GM12891 (cell line): Measurements from ENCODE around the gene CTNNA1.

Experiments
- POLR2A ChIP-seq: IDR thresholded peaks from 2 replicates; pipeline ENCODE4 v1.6.1; 2011; ENCODE audit warnings: low read depth, low read length, control low read depth
- POLR2AphosphoS5 ChIP-seq: IDR thresholded peaks from 2 replicates; pipeline ENCODE4 v1.6.1; 2011; ENCODE audit warnings: low read depth, low read length, control low read depth
- SPI1 ChIP-seq: IDR thresholded peaks from 2 replicates; pipeline ENCODE4 v1.6.1; 2011; ENCODE audit warnings: low read depth, low read length, control low read depth
- TAF1 ChIP-seq: IDR thresholded peaks from 2 replicates; pipeline ENCODE4 v1.6.1; 2011; ENCODE audit warnings: low read depth, low read length, control low read depth

GRCh38 chr5:138914338-138914737, 161.1 kb downstream of the CTNNA1 start:
- no peak for TF ChIP-seq POLR2A
- no peak for TF ChIP-seq POLR2AphosphoS5
- no peak for TF ChIP-seq TAF1
- TF ChIP-seq SPI1: no peak
